Measurements from ENCODE around the gene WDR72.
"Not testable (repeated sequence)": the region's sequence is repeated elsewhere in the genome, so short reads cannot be mapped to it uniquely, and the experiment has no call there.

Gene WDR72

DNA sequence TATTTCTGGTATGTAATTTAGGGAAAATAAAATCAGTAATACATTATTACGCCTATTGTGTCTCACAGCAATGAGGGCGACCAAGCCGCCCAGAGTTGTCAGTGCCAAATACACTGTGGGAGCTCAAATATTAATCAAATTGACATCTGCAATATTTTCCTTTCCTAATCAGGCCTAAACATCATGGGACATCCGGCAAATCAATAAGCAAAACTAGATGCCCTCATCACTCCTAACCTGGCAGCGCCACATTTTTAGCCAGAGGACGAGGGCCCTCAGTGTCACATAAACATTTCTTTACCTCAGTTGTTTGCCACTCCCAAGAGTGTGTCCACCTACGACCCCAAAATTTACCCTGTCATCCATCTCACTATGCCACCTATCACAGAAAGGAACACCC is 64.1 kb downstream of the WDR72 start:
- no peak for DNase-seq

- DNase-seq = no peak
These were observed 65.0 kb downstream of the WDR72 start for GRCh38 chr15:53694476-53694874.

- no peak for DNase-seq
These were observed 65.6 kb downstream of the WDR72 start for GRCh38 chr15:53693729-53694475.

DNA sequence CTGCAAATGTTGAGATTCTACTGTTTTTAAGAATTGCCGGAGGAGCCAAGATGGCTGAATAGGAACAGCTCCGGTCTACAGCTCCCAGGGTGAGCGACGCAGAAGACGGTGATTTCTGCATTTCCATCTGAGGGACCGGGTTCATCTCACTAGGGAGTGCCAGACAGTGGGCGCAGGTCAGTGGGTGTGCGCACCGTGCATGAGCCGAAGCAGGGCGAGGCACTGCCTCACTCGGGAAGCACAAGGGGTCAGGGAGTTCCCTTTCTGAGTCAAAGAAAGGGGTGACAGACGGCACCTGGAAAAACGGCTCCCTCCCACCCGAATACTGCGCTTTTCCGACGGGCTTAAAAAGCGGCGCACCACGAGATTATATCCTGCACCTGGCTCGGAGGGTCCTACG is 75.3 kb downstream of the WDR72 start:
- not testable (repeated sequence) for DNase-seq

- no peak for DNase-seq
These were observed 78.4 kb downstream of the WDR72 start for GRCh38 chr15:53681056-53681455.

DNA sequence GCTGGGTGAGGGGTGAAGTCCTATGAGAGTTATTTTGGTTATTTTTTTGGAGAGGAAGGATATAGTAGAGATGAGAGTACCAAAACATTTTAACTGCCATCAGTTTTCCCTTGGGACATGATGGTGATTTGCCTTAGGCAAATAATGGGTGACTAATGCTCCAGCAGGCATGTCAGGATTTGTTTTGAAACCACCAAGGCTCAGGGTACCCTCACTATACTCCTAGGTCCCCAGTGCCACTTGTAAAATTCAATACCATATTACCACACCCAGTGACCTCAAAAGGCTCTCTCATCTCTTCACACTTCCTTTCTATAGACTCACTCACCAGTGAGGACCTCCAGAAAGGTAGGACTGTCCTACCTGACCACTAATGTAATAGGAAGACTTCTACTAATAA is 83.6 kb downstream of the WDR72 start:
- DNase-seq = no peak

DNA sequence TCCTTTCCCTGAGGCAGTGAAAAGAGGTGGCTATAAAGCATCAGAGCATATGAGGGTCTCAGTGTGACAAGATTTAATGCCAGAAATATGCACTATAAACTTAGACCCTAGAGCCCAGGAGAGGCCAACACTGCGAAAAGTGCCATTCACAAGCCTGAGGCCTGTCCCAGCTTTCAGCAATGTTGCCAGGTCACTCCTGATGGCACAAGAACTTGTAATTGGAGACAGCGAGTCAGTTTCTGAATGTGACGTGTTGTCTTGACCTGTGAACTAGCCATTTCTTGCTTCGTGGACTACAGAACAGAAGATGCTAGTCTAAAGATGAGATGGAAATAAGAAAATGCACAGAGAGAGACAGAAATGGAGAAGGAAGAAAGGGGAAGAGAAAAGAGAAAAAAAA is 87.9 kb downstream of the WDR72 start:
- DNase-seq = no peak

- DNase-seq = no peak
These were observed 88.8 kb downstream of the WDR72 start for GRCh38 chr15:53670701-53671100.

DNA sequence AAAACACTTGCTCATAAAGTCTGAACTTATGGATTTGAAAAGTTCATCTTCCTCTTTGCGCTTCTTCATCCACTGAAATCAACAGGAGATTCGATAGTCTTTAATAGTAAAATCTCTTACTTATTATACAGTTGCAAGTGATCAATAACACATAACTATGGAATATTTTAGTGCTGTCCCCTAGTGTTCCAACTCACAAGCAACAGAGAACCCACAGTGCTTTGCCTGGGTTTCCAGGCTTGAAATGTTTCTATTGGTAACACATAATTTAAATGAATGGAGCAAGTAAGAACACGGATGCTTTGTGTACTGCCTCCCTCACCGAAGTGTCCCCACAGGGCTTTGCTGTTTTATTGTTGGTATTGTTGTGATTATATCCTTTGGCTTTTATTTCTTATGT is 93.5 kb downstream of the WDR72 start:
- no peak for DNase-seq

DNA sequence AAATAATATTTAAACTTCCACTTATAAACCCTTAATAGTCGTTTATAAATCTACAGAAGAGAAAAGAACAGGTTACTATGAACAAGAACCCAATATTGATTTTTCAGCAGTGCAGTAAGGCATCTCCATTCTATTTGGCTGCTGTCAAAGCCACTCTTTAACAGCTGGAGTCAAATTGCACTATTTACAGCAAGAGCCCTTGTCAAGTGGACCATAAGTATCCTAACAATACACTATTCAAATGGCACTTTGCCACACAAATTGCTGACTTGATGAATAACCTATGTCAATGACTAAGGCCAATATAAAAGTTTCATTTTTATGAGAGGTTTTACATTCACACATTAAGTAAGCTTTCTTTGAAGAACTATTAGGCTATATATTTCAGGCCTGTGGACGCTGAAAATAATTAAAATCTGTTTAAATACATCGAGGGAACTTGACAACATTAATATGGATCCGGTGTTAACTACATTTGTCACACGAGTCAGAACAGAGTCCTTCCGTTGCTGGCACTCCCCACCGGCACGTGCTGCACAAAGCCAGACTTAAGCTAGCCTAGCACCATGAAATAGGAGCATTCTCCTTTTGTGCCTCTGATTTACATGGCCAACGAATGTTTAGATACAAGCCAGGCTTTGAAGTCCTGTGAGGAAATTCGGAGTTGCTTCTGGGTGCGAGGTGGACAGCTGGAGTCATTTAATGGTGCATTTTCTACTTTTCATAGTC is 100.5 kb downstream of the WDR72 start:
- DNase-seq = no peak

DNA sequence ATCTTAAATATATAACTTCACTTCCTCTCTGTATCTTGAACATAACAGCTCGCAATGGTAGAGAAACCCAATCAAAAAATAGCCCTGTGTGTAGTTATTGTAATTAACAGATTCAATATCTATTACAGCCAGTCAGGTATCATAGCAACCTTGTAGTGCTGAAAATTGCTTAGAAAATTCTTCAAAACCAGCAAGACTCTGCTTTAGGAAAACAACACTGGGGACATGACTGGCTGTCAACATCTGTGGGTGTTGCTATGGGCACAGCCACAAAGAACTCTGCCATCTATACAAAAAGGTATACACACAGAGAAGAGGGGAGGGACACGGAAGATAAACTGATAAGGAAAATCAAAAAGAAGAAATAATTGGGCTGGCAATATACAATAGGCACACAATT is 101.2 kb downstream of the WDR72 start:
- no peak for DNase-seq

- DNase-seq = no peak
These were observed 110.5 kb downstream of the WDR72 start for GRCh38 chr15:53648934-53649333.

DNA sequence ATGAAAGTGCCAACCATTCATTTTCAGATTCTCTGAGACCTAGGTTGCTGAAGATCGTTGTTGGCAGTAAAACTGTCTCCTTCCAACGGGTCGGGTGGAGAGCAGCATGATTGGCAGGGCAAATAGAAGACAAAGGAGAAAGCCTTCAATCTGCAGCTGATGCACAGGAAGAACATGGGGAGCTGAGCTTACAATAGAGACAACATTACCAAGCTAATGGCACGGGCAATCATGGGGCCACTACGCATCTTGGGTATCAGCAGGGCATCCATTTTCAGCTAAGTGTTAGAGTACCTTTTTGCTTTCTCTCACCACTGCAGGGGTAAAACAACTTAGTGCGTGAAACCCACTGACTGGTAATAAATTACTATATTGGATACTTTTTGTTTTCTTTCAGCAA is 114.8 kb downstream of the WDR72 start:
- no peak for DNase-seq

- DNase-seq = no peak
These were observed 124.9 kb downstream of the WDR72 start for GRCh38 chr15:53634517-53635106.

DNA sequence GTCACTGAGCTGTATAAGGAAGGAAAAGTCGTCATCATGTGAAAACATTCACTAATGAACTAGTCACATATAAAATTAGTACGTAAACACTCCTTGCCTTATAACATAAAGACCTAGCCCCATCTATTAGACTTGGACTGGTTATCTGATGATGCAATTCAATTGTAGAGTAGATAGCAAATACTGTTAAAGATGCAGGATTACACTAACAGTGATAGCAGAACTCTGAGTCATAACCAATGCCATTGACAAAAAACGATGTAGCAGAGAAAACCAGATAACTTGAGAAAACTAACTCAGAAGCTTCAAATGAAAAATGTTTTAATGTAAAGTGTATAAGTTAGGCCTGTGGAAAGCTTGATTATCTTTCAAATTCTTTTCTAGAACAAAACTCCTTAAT is 132.2 kb downstream of the WDR72 start:
- no peak for DNase-seq

DNA sequence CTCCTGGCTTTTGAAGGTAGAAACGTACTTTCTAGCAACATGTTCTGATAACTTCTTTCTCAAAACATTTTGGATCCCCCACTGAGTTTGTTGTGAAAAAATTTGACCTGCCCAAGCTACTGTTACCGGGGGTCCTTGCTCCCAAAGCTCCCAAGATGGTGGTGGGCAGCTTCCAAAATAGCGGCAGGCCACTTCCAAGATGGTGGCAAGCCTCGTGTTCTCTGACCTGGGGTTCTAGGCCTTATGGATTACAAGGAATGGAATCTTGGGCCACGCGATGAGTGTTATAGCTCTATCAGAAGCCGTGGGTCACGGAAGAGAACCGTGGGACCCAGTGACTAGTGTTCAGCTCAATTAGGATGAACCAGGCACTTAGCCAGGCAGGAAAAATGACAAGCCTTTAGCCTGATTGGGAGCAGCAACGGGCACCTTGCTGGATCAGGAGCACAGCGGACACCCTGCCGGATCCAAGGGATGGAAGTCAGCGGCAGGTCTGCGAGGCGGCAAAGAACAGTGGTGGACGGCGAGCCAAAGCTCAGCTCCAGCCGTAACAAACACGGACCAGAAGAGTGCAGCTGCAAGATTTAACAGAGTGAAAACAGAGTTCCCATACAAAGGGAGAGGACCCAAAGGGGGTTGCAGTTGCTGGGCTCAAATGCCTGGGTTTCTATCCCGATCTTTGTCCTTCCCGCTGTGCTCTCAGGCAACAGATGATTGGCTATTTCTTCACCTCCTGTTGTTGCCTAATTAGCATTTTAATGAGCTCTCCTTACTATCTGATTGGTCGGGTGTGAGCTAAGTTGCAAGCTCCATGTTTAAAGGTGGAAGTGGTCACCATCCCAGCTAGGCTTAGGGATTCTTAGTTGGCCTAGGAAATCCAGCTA is 133.3 kb downstream of the WDR72 start:
- no peak for DNase-seq

DNA sequence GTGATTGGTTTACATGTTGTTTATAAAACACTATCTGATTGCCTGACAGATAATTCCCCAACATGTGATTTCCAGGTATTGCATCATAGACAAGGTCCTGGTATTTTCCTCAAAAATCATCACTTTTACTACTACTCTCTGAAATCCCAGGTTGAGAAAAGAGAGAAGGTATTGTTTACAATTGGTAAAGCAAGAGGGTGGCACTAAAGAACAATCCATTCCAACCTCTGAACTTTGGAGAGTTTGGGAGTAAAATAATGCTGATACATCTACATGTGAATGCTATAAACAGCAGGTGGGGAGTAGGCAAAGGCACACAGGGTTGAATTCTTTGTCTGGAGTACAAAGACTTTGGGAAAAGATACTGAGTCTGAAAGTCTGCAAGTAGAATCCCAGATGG is 134.2 kb downstream of the WDR72 start:
- no peak for DNase-seq

DNA sequence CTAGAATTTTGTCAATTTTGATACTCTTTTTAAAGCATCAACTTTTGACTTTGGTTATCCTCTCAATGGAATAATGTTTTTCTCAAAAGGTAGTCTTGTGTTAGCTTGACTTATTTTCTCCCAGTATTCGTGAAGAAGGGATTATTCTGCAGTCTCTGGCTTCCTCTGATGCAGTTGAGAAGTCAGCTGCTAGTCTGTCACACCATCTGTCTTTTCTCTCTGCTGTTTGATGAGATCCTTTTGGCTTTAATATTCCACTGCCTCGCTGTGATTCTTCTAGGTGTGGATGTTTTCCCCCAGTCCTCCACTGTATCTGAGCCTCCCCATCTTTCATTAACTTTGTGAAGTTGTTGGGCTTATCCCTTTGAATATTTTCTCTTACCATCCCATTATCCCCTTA is 141.0 kb downstream of the WDR72 start:
- DNase-seq = no peak

GRCh38 chr15:53611145-53611920 is 148.1 kb downstream of the WDR72 start:
- no peak for DNase-seq

- DNase-seq = no peak
These were observed 168.4 kb downstream of the WDR72 start for GRCh38 chr15:53591041-53591440.

DNA sequence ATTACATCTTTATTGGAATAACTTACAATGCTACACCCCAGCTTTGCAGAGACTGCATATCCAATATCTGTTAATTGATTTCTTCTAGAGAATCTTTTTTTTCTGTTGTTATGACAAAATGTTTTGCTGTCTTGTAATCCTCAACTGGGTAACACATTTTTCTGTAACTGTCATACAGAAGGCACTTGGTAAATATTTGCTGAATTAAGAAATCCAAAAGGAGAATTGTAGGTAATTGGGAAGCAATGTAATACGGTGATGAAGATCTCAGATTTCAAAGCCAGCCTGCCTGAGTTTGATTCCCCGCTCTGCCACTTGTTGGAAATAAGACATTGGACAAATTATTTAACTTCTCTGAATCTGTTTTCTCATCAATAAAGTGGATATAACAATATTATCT is 169.1 kb downstream of the WDR72 start:
- no peak for DNase-seq

- DNase-seq = no peak
These were observed 169.9 kb downstream of the WDR72 start for GRCh38 chr15:53589520-53590057.

Measured in activated effector memory CD4-positive, alpha-beta T cell treated with anti-CD3 and anti-CD28 coated beads, Interleukin-2, amount 50 U/mL, for 16 hours (primary cell).